ENCODE data around the gene MAPKAP1.

DNA sequence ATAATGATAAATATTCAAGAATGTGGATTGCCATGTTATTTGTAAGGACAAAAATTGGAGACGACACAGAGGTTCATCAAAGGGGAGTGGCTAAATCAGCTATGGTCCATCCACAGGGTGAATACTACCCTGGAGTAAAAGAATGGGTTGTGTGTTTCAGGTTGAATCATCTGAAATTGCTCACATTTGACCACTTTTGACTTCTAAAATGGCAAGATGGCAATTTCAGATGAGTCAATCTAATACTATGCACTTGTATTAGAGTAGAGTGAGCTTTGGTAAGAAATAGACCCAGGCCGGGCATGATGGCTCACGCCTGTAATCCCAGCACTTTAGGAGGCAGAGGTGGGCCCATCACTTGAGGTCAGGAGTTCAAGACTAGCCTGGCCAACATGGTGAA lies 313.6 kb downstream of the MAPKAP1 start:
- no peak for TF ChIP-seq ZSCAN29 (IDR thresholded peaks at IDR 0.05)
- TF ChIP-seq GTF2E2 (tag; IDR thresholded peaks at IDR 0.05), result no peak
- TF ChIP-seq BCL6 (CRISPR knock-in tag; IDR thresholded peaks at IDR 0.05), result no peak
- TF ChIP-seq YY1 (IDR thresholded peaks at IDR 0.05; ENCODE audit: borderline replicate concordance in 1 of 3, control insufficient read depth in 1 of 3, extremely low read depth in 1 of 3, insufficient read depth in 3 of 3, insufficient read length in 1 of 3, insufficient replicate concordance in 2 of 3, low read depth in 1 of 3, low read length in 2 of 3), result no peak
- TF ChIP-seq, protein P1, sequence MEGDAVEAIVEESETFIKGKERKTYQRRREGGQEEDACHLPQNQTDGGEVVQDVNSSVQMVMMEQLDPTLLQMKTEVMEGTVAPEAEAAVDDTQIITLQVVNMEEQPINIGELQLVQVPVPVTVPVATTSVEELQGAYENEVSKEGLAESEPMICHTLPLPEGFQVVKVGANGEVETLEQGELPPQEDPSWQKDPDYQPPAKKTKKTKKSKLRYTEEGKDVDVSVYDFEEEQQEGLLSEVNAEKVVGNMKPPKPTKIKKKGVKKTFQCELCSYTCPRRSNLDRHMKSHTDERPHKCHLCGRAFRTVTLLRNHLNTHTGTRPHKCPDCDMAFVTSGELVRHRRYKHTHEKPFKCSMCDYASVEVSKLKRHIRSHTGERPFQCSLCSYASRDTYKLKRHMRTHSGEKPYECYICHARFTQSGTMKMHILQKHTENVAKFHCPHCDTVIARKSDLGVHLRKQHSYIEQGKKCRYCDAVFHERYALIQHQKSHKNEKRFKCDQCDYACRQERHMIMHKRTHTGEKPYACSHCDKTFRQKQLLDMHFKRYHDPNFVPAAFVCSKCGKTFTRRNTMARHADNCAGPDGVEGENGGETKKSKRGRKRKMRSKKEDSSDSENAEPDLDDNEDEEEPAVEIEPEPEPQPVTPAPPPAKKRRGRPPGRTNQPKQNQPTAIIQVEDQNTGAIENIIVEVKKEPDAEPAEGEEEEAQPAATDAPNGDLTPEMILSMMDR (IDR thresholded peaks at IDR 0.05 in 2 of 3, conservative IDR thresholded peaks at IDR 0.05 in 1 of 3; ENCODE audit: insufficient read depth in 2 of 3, low read depth in 1 of 3, low read length in 3 of 3), result no peak
- TF ChIP-seq CBX2 (IDR thresholded peaks at IDR 0.05; ENCODE audit: insufficient read depth, low read length, poor library complexity, severe bottlenecking), result no peak
- no peak for TF ChIP-seq EZH2 (IDR thresholded peaks at IDR 0.05; ENCODE audit: borderline replicate concordance, low read depth, low read length)
- TF ChIP-seq, protein P2, sequence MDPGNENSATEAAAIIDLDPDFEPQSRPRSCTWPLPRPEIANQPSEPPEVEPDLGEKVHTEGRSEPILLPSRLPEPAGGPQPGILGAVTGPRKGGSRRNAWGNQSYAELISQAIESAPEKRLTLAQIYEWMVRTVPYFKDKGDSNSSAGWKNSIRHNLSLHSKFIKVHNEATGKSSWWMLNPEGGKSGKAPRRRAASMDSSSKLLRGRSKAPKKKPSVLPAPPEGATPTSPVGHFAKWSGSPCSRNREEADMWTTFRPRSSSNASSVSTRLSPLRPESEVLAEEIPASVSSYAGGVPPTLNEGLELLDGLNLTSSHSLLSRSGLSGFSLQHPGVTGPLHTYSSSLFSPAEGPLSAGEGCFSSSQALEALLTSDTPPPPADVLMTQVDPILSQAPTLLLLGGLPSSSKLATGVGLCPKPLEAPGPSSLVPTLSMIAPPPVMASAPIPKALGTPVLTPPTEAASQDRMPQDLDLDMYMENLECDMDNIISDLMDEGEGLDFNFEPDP (CRISPR knock-in tag; IDR thresholded peaks at IDR 0.05), result no peak
- TF ChIP-seq NR4A1 (CRISPR knock-in tag; IDR thresholded peaks at IDR 0.05), result no peak
- no peak for TF ChIP-seq NR4A1 (tag; IDR thresholded peaks at IDR 0.05)
- no peak for TF ChIP-seq MYC (IDR thresholded peaks at IDR 0.05; ENCODE audit: low read depth, low read length)
- no peak for TF ChIP-seq MYC (CRISPR knock-in tag; IDR thresholded peaks at IDR 0.05; ENCODE audit: borderline replicate concordance, low read depth)
- TF ChIP-seq, protein P3, sequence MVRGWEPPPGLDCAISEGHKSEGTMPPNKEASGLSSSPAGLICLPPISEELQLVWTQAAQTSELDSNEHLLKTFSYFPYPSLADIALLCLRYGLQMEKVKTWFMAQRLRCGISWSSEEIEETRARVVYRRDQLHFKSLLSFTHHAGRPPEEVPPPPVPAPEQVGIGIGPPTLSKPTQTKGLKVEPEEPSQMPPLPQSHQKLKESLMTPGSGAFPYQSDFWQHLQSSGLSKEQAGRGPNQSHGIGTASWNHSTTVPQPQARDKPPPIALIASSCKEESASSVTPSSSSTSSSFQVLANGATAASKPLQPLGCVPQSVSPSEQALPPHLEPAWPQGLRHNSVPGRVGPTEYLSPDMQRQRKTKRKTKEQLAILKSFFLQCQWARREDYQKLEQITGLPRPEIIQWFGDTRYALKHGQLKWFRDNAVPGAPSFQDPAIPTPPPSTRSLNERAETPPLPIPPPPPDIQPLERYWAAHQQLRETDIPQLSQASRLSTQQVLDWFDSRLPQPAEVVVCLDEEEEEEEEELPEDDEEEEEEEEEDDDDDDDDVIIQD (CRISPR knock-in tag; IDR thresholded peaks at IDR 0.05), result no peak
- TF ChIP-seq RFX5 (IDR thresholded peaks at IDR 0.05; ENCODE audit: low read depth, low read length), result no peak

Measured in K562 (cell line).